ENCODE measurements around the gene XPO4.

GRCh38 chr13:20891034-20891433, 11.5 kb downstream of the XPO4 start:
- TF ChIP-seq SMC3 (IDR thresholded peaks at IDR 0.05; ENCODE audit: low read depth, low read length) (no peak), CHD2 (IDR thresholded peaks at IDR 0.05; ENCODE audit: low read length, partially characterized antibody) (no peak), YY1 (IDR thresholded peaks at IDR 0.05; ENCODE audit: low read depth) (no peak), CTCF (IDR thresholded peaks at IDR 0.05) (no peak), POLR2AphosphoS5 (IDR thresholded peaks at IDR 0.05; ENCODE audit: low read depth, low read length) (no peak), EP300 (IDR thresholded peaks at IDR 0.05; ENCODE audit: borderline replicate concordance in 1 of 2, low read depth in 1 of 2, low read length in 1 of 2) (no peak), MXI1 (IDR thresholded peaks at IDR 0.05; ENCODE audit: low read depth, low read length) (no peak), ELF1 (IDR thresholded peaks at IDR 0.05) (no peak), EZH2phosphoT487 (IDR thresholded peaks at IDR 0.05; ENCODE audit: borderline replicate concordance, low read depth) (no peak), RAD21 (IDR thresholded peaks at IDR 0.05; ENCODE audit: low read length) (no peak), TCF12 (IDR thresholded peaks at IDR 0.05) (no peak), USF1 (IDR thresholded peaks at IDR 0.05; ENCODE audit: borderline replicate concordance, low read depth) (no peak)
